Erythroblast (primary cell): ENCODE data around the gene SDK2.

ENCODE experiments used
- DNase-seq, 2 experiments: peaks; one replicate each; lab custom pipeline; 2025; lab: John Stamatoyannopoulos, UW
- GATA1 ChIP-seq: IDR thresholded peaks from 2 replicates; pipeline ENCODE4 v1.6.1; 2011; ENCODE audit warnings: low read depth, mild to moderate bottlenecking, control low read depth, low read length, moderate library complexity
- POLR2A ChIP-seq: IDR thresholded peaks from 2 replicates; pipeline ENCODE4 v1.6.1; 2011; ENCODE audit warnings: mild to moderate bottlenecking, low read length

The SDK2 gene

GRCh38 chr17:73588891-73589290 lies 55.4 kb downstream of the SDK2 start:
- TF ChIP-seq POLR2A, result no peak
- TF ChIP-seq GATA1, result no peak
- no peak for DNase-seq

- DNase-seq, result no peak
- TF ChIP-seq POLR2A, result no peak
- no peak for TF ChIP-seq GATA1
These were observed 55.9 kb downstream of the SDK2 start for GRCh38 chr17:73588301-73588846.

- peak in 1 of 2 experiments; percentile 13 for DNase-seq
- TF ChIP-seq GATA1, result no peak
- TF ChIP-seq POLR2A, result no peak
These were observed 57.2 kb downstream of the SDK2 start for GRCh38 chr17:73586921-73587602.

GRCh38 chr17:73586275-73586832 lies 57.9 kb downstream of the SDK2 start:
- no peak for DNase-seq
- TF ChIP-seq GATA1, result no peak
- no peak for TF ChIP-seq POLR2A

- no peak for TF ChIP-seq GATA1
- TF ChIP-seq POLR2A, result no peak
- no peak for DNase-seq
These were observed 58.7 kb downstream of the SDK2 start for GRCh38 chr17:73585583-73585982.

- TF ChIP-seq POLR2A (no peak), GATA1 (no peak)
- no peak for DNase-seq
These were observed 59.3 kb downstream of the SDK2 start for GRCh38 chr17:73584987-73585386.

- no peak for TF ChIP-seq POLR2A
- TF ChIP-seq GATA1, result no peak
These were observed 60.2 kb downstream of the SDK2 start for GRCh38 chr17:73584049-73584448.

GRCh38 chr17:73582821-73583220 lies 61.4 kb downstream of the SDK2 start:
- DNase-seq, result no peak
- TF ChIP-seq POLR2A (no peak), GATA1 (no peak)

More at GRCh38 chr17:73584049-73584448, 60.2 kb downstream of the SDK2 start:
- no peak for DNase-seq

- no peak for DNase-seq
- TF ChIP-seq GATA1 (no peak), POLR2A (no peak)
These were observed 61.9 kb downstream of the SDK2 start for GRCh38 chr17:73582359-73582758.

GRCh38 chr17:73581379-73581778 lies 62.9 kb downstream of the SDK2 start:
- no peak for TF ChIP-seq GATA1
- no peak for TF ChIP-seq POLR2A
- DNase-seq, result no peak

GRCh38 chr17:73580073-73580710 lies 64.1 kb downstream of the SDK2 start:
- DNase-seq, result no peak
- TF ChIP-seq GATA1 (no peak), POLR2A (no peak)

GRCh38 chr17:73576556-73577098 lies 67.6 kb downstream of the SDK2 start:
- TF ChIP-seq POLR2A, result no peak
- no peak for DNase-seq

- TF ChIP-seq POLR2A (no peak), GATA1 (no peak)
- peak in 1 of 2 experiments; percentile 8 for DNase-seq
These were observed 68.6 kb downstream of the SDK2 start for GRCh38 chr17:73575470-73576221.

GRCh38 chr17:73571511-73572130 lies 72.6 kb downstream of the SDK2 start:
- TF ChIP-seq GATA1, result no peak
- no peak for TF ChIP-seq POLR2A
- DNase-seq, result no peak
